NCI-H2107 treated with DMSO at 0.1 percent for 48 hours (cell line): ENCODE data around the gene PMF1.

Experiments used
- DNase-seq: peaks from one replicate; lab custom pipeline; 2025; ENCODE audit not compliant: unreplicated experiment; lab: John Stamatoyannopoulos, UW

Gene PMF1

DNA sequence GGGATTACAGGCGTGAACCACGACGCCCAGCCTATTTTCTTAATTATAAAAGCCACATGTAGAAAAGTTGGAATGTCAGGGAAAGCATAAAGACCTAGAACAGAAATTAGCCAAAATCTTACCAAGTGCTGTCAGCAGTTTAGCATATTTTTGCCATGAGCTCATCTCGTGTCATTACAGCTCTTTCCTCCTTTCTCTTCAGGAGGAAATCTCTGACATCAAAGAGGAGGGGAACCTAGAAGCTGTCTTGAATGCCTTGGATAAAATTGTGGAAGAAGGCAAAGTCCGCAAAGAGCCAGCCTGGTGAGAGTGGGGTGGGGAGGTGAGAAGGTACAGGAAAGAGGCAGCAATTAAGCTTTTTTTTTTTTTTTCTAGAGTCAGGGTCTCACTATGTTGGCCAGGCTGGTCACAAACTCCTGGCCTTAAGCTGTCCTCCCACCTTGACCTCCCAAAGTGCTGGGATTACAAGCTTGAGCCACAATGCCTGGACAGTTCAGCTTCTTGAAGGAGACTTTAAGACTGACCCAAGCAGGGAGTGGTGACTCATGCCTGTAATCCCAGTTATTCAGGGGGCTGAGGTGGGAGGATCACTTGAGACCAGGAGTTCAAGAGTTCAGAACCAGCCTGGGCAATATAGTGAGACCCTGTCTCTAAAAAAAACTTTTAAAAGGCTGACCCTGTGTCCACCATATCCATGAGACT lies 20.8 kb downstream of the PMF1 start:
- no peak for DNase-seq

GRCh38 chr1:156236164-156236563 lies 23.4 kb downstream of the PMF1 start:
- DNase-seq = no peak

- no peak for DNase-seq
Measured at GRCh38 chr1:156238248-156238647, 25.4 kb downstream of the PMF1 start.

DNA sequence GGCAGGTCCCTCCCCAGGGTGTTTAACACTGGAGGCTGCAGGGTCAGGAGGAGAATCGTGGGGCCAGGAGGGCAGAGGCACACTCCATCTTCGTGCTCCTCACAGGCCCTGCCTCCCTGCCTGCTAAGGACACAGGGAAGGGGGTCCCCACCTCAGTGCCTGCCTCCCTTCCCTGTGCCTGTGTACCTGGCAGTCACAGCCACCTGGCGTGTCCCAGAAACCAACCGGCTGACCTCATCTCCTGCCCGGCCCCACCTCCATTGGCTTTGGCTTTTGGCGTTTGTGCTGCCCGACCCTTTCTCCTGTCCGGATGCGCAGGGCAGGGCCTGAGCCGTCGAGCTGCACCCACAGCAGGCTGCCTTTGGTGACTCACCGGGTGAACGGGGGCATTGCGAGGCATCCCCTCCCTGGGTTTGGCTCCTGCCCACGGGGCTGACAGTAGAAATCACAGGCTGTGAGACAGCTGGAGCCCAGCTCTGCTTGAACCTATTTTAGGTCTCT lies 28.6 kb downstream of the PMF1 start:
- DNase-seq = no peak

GRCh38 chr1:156241926-156242325 lies 29.1 kb downstream of the PMF1 start, which contains the start of gene BGLAP:
Gene BGLAP (plus strand): TSS chr1:156242184. CDS start chr1:156242232, 48 bp downstream.
- DNase-seq = no peak

- DNase-seq = no peak
Measured at GRCh38 chr1:156242738-156243137, 29.9 kb downstream of the PMF1 start.

DNA sequence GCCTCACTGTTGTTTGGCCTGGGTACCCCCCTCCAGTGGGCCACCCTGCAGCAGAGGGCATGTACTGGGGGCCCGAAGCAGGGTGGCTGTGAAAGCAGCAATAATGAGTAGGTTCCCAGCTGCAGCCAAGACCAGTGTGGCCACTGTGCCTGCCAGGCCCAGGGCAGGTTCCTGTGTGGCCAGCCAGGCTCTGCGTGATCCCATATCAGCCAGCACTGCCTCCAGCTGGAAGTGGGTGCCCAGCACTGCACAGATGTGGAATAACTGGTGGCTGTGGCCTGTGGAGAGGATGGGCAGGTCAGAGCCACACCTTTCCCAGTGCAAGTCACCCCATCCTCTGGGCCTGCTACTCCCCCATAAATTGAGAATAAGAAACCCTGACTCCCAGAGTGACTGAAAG lies 31.3 kb downstream of the PMF1 start:
- DNase-seq = no peak

- DNase-seq = no peak
Measured at GRCh38 chr1:156244712-156245111, 31.9 kb downstream of the PMF1 start.

GRCh38 chr1:156245451-156246232 lies 32.8 kb downstream of the PMF1 start:
- no peak for DNase-seq

- DNase-seq = no peak
Measured at GRCh38 chr1:156246241-156246780, 33.5 kb downstream of the PMF1 start.

DNA sequence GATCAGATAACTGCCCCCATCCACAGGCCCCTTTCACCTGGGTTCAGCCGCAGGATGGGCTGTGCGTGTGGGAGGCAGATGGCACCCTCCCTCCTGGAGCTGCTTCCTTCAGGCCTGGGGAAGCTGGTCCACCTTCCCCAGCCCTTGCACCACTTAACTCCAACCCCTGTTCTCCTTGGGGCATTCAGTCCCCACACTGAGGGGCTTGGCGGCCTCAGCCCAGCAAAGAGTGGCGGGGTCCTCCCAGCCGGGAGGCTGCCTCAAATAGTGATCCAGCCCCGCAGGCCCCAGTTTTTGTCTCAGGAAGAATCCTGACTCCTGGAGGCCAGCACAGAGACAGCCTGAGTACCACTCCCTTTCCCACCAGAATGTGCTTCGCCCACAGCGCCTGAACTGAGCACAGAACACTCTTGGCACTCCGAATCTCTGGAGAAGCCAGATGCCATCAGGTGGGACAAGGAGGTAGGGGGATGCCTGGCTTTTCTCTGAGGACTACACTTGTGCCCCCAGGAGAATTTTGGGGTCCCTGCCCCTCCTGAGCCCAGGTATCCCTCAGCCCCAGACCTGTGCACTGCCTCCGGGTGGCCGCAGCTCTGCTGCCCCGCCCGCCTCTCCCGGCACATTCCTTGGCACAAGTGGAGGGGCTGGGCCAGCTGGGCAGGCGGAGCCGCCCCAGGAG lies 34.1 kb downstream of the PMF1 start:
- no peak for DNase-seq

DNA sequence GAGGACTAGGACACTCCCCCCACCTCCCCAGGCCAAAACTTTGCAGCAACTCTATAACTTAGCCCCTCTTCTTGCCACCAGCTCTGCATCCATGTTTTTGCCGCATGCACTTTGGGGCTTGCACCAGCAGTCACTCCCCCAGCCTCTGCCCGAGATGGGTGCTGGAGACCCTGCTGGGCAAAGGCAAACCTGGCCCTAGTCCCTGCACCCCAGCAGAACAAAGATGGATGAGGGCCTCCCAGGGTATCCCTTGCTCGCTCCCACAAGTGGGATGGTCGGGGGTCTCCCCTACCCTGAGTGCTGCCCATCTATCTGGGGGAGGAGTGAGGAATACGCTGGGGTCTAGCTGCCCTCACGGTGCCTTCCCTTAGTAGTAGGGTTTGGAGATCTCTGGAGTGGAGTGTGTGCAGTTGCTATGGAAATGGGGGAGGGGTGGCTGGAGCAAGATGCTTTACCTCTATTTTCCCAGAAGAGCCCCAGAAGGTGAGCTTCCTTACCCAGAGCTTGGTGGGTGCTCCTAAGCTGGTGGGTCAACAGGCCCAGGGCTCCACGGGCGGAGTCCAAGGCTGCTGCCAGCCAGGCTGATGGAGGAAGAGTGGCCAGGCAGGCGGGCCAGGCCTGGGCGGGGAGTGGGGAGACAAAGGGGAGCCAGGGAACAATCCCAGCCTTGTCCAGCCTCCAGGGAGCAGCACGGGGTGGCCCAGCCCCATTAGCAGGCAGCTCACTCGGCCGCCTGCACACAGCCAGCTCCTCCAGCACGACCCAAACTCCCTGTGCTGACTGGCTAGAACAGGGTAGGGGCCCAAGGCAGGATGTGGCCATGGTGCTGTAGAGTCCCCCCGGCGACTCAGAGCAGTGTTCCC lies 34.9 kb downstream of the PMF1 start, which contains the start of gene PAQR6:
Gene PAQR6, minus strand, starts transcription at position 597 of the 863 bp plus-strand sequence. CDS start 1,325 bp downstream, outside the sequence.
- no peak for DNase-seq

GRCh38 chr1:156248323-156248683 lies 35.5 kb downstream of the PMF1 start:
- DNase-seq = no peak

DNA sequence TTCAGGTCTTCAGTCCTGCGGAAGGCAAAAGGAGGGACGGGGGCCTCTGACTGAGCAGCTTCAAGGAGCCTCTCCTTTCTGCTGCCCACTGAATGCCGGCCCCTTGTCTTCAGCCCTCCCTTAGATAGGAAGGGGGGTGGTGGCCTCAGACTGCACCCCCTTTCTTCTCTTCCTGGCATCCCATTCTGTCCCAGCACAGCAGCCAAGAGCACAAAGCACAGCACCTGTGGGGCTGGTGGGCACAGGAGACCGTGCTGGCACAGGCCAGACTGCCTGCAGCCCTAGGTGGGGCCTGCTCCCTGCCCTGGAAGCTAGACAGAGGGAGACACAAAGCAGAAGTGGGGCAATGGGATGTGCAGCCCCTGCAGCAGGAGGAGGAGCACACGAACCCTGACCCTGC lies 36.8 kb downstream of the PMF1 start:
- DNase-seq = no peak

DNA sequence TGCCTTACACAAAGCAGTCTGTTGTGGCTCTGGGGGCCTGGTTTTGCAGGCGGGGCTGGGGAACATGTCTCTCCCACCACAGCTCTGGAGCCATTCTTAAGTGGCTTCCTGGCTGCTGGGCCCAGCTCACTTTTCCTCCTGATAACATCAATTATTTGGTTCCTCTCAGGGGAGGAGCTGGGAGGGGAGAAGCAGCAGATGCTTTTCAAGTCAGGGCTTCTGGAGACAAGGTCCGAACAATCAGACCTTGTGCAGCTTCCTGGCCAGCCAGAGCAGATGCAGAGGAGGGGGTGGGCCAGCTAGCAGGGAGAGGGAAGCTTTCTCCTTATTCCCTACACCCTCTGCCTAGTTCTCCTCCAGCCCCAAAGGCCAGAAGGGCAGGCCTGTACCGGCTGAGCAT lies 38.7 kb downstream of the PMF1 start:
- no peak for DNase-seq

GRCh38 chr1:156253634-156254033 lies 40.8 kb downstream of the PMF1 start:
- DNase-seq = no peak

DNA sequence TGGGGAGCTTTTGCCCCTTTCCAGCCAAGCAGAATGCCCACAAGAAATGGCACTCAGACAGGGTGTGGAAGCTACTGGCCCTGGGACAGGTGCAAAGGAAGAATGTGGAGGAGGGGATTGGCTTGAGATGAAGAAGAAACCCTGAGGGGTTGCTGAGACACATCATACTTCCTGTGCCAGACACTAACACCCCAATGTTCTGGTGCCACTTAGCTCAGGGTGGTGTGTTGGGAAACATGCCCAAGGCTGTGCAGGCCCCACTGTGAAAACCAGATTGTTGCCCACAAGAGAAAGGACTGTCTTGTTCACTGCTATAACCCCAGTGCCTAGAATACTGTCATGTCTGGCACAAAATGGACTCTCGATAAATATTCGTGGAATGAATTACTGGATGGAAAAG lies 44.9 kb downstream of the PMF1 start:
- DNase-seq = no peak

- no peak for DNase-seq
Measured at GRCh38 chr1:156258859-156259258, 46.1 kb downstream of the PMF1 start.

GRCh38 chr1:156259805-156260204 lies 47.0 kb downstream of the PMF1 start:
- no peak for DNase-seq

DNA sequence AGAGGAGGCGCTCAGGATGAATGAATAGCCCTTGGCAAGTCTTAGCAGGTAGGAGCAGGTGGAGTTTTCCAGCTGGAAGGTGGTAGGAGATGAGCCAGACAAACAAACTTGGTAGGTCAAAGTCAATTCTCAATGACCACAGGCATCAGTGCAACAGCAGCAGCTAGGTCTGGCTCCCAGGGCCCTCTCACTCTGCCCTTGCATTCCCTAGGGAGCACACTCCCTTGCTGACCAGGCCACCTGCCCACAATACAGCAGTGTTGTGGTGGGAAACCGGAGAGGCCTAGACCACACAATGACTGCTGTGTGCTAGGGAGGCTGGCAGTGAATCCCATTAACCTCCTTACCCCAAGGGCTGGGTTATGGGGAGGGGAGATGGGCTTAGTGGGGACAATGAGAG lies 48.1 kb downstream of the PMF1 start:
- DNase-seq = no peak
